Trophoblast cell (in vitro differentiated cells and primary cell): Measurements from ENCODE around the gene RNASE12.
"Not testable (repeated sequence)": the region's sequence is repeated elsewhere in the genome, so short reads cannot be mapped to it uniquely, and the experiment has no call there.

Source experiments
- DNase-seq, 2 donors: peaks; one replicate each; pipeline ENCODE4 v3.0.0-alpha.2; 2016
- H2AFZ ChIP-seq: 2 replicates; pipeline ENCODE4 v1.6.1; 2013; ENCODE audit warnings: low read length, moderate library complexity, mild to moderate bottlenecking; ENCODE audit not compliant: insufficient read depth, poor library complexity
- H2AK5ac ChIP-seq: 2 replicates; pipeline ENCODE4 v1.6.1; 2013; ENCODE audit warnings: mild to moderate bottlenecking, low read length
- H2BK120ac ChIP-seq: 2 replicates; pipeline ENCODE4 v1.6.1; 2013; ENCODE audit warnings: low read length, mild to moderate bottlenecking, moderate library complexity; ENCODE audit not compliant: insufficient read depth, poor library complexity
- H2BK12ac ChIP-seq: 2 replicates; pipeline ENCODE4 v1.6.1; 2013; ENCODE audit warnings: mild to moderate bottlenecking, low read length, moderate library complexity
- H2BK5ac ChIP-seq: 2 replicates; pipeline ENCODE4 v1.6.1; 2013; ENCODE audit warnings: low read length, low read depth, moderate library complexity, mild to moderate bottlenecking; ENCODE audit not compliant: poor library complexity
- H3K14ac ChIP-seq: 2 replicates; pipeline ENCODE4 v1.6.1; 2013; ENCODE audit warnings: mild to moderate bottlenecking, low read length
- H3K18ac ChIP-seq: 2 replicates; pipeline ENCODE4 v1.6.1; 2013; ENCODE audit warnings: mild to moderate bottlenecking, low read length
- H3K23ac ChIP-seq: 2 replicates; pipeline ENCODE4 v1.6.1; 2013; ENCODE audit warnings: low read length
- H3K27ac ChIP-seq: 2 replicates; pipeline ENCODE4 v1.5.1; 2013; ENCODE audit warnings: low read depth, mild to moderate bottlenecking, inconsistent platforms, low read length, moderate library complexity
- H3K27me3 ChIP-seq: 2 replicates; pipeline ENCODE4 v1.6.1; 2013; ENCODE audit warnings: inconsistent platforms, mild to moderate bottlenecking, low read length, moderate library complexity; ENCODE audit not compliant: insufficient read depth
- H3K36me3 ChIP-seq, 2 experiments: 1 replicate in 1 of 2; 2 replicates in 1 of 2; pipeline ENCODE4 v1.6.1; 2013; ENCODE audit warnings: low read length in 2 of 2, mild to moderate bottlenecking in 2 of 2, moderate library complexity in 1 of 2; ENCODE audit not compliant: insufficient read depth in 2 of 2, control insufficient read depth in 1 of 2
- H3K4ac ChIP-seq: 2 replicates; pipeline ENCODE4 v1.6.1; 2013; ENCODE audit warnings: low read depth, mild to moderate bottlenecking, low read length, moderate library complexity
- H3K4me1 ChIP-seq, 2 experiments: 1 replicate in 1 of 2; 2 replicates in 1 of 2; pipeline ENCODE4 v1.6.1; 2013; ENCODE audit warnings: low read length in 2 of 2, mild to moderate bottlenecking in 2 of 2, moderate library complexity in 1 of 2; ENCODE audit not compliant: insufficient read depth in 2 of 2, control insufficient read depth in 1 of 2
- H3K4me2 ChIP-seq: 2 replicates; pipeline ENCODE4 v1.6.1; 2013; ENCODE audit warnings: inconsistent platforms, mild to moderate bottlenecking, low read length, moderate library complexity
- H3K4me3 ChIP-seq: 2 replicates; pipeline ENCODE4 v1.5.1; 2013; ENCODE audit warnings: mild to moderate bottlenecking, low read depth, low read length, inconsistent platforms
- H3K79me1 ChIP-seq: one replicate; pipeline ENCODE4 v1.6.1; 2013; ENCODE audit warnings: low read length
- H3K79me2 ChIP-seq: 2 replicates; pipeline ENCODE4 v1.6.1; 2013; ENCODE audit warnings: low read length, mild to moderate bottlenecking; ENCODE audit not compliant: control insufficient read depth, insufficient read depth, poor library complexity
- H3K9ac ChIP-seq: 2 replicates; pipeline ENCODE4 v1.6.1; 2013; ENCODE audit warnings: mild to moderate bottlenecking, low read length
- H3K9me3 ChIP-seq: 2 replicates; pipeline ENCODE4 v1.6.1; 2013; ENCODE audit warnings: low read depth, mild to moderate bottlenecking, control low read depth, inconsistent platforms, low read length; ENCODE audit not compliant: insufficient read depth
- H4K12ac ChIP-seq: 2 replicates; pipeline ENCODE4 v1.6.1; 2013; ENCODE audit warnings: low read depth, mild to moderate bottlenecking, low read length, moderate library complexity
- H4K8ac ChIP-seq: 2 replicates; pipeline ENCODE4 v1.6.1; 2013; ENCODE audit warnings: low read depth, mild to moderate bottlenecking, low read length, moderate library complexity
- H4K91ac ChIP-seq: one replicate; pipeline ENCODE4 v1.6.1; 2013; ENCODE audit warnings: low read depth, mild to moderate bottlenecking, low read length, moderate library complexity
- WGBS: extraction: QIAGEN DNeasy Blood & Tissue Kit; methylation state at CpG from one replicate; pipeline ENCODE4 v1.1.7; 2013; ENCODE audit warnings: missing lambda C conversion rate; ENCODE audit not compliant: insufficient read length, insufficient coverage; ENCODE audit errors: extremely low coverage; 5-methylcytosine and 5-hydroxymethylcytosine counted together

The RNASE12 gene

DNA sequence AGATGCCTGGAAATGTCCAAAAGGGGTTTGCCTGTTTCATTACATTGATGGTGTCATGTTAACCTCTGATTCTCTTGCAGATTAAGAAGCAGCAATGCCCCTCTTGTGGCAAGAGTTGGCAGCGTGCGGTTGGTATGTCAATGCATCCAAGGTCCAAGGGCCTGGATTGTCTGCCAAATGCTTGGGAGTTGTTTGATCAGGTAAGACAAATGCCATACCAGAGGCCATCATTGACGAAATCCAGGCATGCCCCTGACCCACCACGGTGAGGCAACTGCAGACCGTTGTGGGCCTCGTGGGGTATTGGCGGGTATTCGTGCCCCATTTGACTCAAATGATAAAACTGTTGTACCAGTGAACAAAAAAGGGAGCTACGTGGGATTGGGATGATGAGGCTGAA is 11.4 kb upstream of the RNASE12 start:
- H2BK120ac ChIP-seq, result no peak overlapping the region
- H3K36me3 ChIP-seq, result no peaks in the 10 kb centered on the region
- H2BK5ac ChIP-seq, result no peak overlapping the region
- no peaks in the 10 kb centered on the region for H3K79me1 ChIP-seq
- no peak overlapping the region for H3K14ac ChIP-seq
- H3K4me1 ChIP-seq, result no peaks in the 10 kb centered on the region
- no peak overlapping the region for H2AK5ac ChIP-seq
- H3K18ac ChIP-seq, result no peak overlapping the region
- H3K4me3 ChIP-seq, result no peak overlapping the region
- H3K4ac ChIP-seq, result no peak overlapping the region
- no peak overlapping the region for H4K12ac ChIP-seq
- H4K91ac ChIP-seq, result no peak overlapping the region
- no peak overlapping the region for H3K23ac ChIP-seq
- no peaks in the 10 kb centered on the region for H3K27me3 ChIP-seq
- no peaks in the 10 kb centered on the region for H3K79me2 ChIP-seq
- H4K8ac ChIP-seq, result no peak overlapping the region
- H3K9ac ChIP-seq, result no peak overlapping the region
- no CpG with 5 or more reads among the region's 9 CpGs for WGBS
- no peak overlapping the region for H2AFZ ChIP-seq
- no peak overlapping the region for H3K27ac ChIP-seq
- H3K4me2 ChIP-seq, result no peak overlapping the region
- peaks cover 2% of the 10 kb centered on the region for H3K9me3 ChIP-seq
- H2BK12ac ChIP-seq, result no peak overlapping the region
- DNase-seq, result no peak

DNA sequence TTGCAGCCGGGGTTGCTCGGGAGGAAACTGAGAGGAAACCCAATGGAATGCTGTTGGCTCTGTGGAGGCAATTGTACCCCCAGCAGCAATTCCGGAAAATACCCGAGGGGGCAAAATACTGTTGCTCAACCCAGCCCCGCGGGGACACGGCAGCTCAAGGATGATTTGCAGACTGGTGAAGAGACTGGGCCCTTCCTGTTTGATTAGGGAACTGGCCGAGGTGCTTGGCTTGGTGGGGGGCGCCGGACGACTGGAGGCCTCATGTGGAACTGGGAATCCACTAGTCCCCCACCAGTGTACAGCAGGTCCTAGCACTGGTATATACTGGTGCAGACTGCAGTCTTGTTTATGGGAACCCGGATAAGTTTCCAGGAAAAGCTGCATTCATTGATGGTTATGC is 10.3 kb upstream of the RNASE12 start:
- Histone ChIP-seq H3K9me3 (peaks cover 2% of the 10 kb centered on the region), H3K14ac (no peak overlapping the region), H4K91ac (no peak overlapping the region), H3K27ac (no peak overlapping the region), H2BK12ac (no peak overlapping the region), H3K4me3 (no peak overlapping the region), H3K27me3 (no peaks in the 10 kb centered on the region), H3K18ac (no peak overlapping the region), H3K4me2 (no peak overlapping the region), H3K4me1 (no peaks in the 10 kb centered on the region), H3K79me2 (no peaks in the 10 kb centered on the region), H4K8ac (no peak overlapping the region), H2BK5ac (no peak overlapping the region), H2AFZ (no peak overlapping the region), H3K23ac (no peak overlapping the region), H3K4ac (no peak overlapping the region), H3K79me1 (no peaks in the 10 kb centered on the region), H2BK120ac (no peak overlapping the region), H3K36me3 (no peaks in the 10 kb centered on the region), H3K9ac (no peak overlapping the region), H4K12ac (no peak overlapping the region), H2AK5ac (no peak overlapping the region)
- no CpG with 5 or more reads among the region's 12 CpGs for WGBS
- DNase-seq, result peak in 1 of 2 donors; percentile 63

GRCh38 chr14:20597108-20597507 is 5.9 kb upstream of the RNASE12 start:
- H3K36me3 ChIP-seq, result no peaks in the 10 kb centered on the region
- no peaks in the 10 kb centered on the region for H3K79me2 ChIP-seq
- no peak overlapping the region for H3K4ac ChIP-seq
- no peak overlapping the region for H2BK120ac ChIP-seq
- no peaks in the 10 kb centered on the region for H3K79me1 ChIP-seq
- no peaks in the 10 kb centered on the region for H3K4me1 ChIP-seq
- no peak overlapping the region for H2BK5ac ChIP-seq
- H2BK12ac ChIP-seq, result no peak overlapping the region
- H3K18ac ChIP-seq, result no peak overlapping the region
- DNase-seq, result no peak
- no peak overlapping the region for H4K8ac ChIP-seq
- no peak overlapping the region for H3K14ac ChIP-seq
- no peak overlapping the region for H3K4me2 ChIP-seq
- no peak overlapping the region for H3K27ac ChIP-seq
- H2AK5ac ChIP-seq, result no peak overlapping the region
- no peak overlapping the region for H4K91ac ChIP-seq
- H3K9ac ChIP-seq, result no peak overlapping the region
- H3K9me3 ChIP-seq, result no peaks in the 10 kb centered on the region
- no peak overlapping the region for H4K12ac ChIP-seq
- H3K27me3 ChIP-seq, result no peaks in the 10 kb centered on the region
- H2AFZ ChIP-seq, result no peak overlapping the region
- no peak overlapping the region for H3K23ac ChIP-seq
- no peak overlapping the region for H3K4me3 ChIP-seq
- WGBS, result no CpG with 5 or more reads among the region's 1 CpG

- not testable (repeated sequence) for H3K9me3 ChIP-seq, H4K91ac ChIP-seq, H3K18ac ChIP-seq, H3K4me3 ChIP-seq, H3K27ac ChIP-seq, H2AK5ac ChIP-seq, H3K23ac ChIP-seq, H3K4me2 ChIP-seq, H3K79me1 ChIP-seq, DNase-seq, H2BK5ac ChIP-seq, H3K79me2 ChIP-seq, H3K4ac ChIP-seq, H4K12ac ChIP-seq, H2BK12ac ChIP-seq, H2AFZ ChIP-seq, H3K4me1 ChIP-seq, H3K9ac ChIP-seq, H3K36me3 ChIP-seq, H3K27me3 ChIP-seq, H4K8ac ChIP-seq, H3K14ac ChIP-seq, H2BK120ac ChIP-seq
- WGBS, result no CpG with 5 or more reads among the region's 3 CpGs
These were observed 4.5 kb upstream of the RNASE12 start for GRCh38 chr14:20595726-20596125.
